B cell (primary cell): Measurements from ENCODE around the gene EGFL8. TPM values are rescaled to one million over a fixed set of nuclear protein-coding genes. Genes with fewer than 3 reads are reported as not detected.

Experiments
- ATAC-seq: fragments of 200-7000 bp; cut with Tn5 transposase; one replicate; pipeline ENCODE4 v1.10.0; 2021; ENCODE audit warnings: low read depth, mild to moderate bottlenecking, moderate number of reproducible peaks, moderate library complexity
- CTCF ChIA-PET: fragments of 350-600 bp; sonication (Branson Sonifier 250); formaldehyde crosslinking; loops from one replicate; lab custom pipeline; 2021; ENCODE audit warnings: antibody characterized with exemption, inconsistent platforms; lab: Charles Lee
- POLR2A ChIA-PET: fragments of 350-600 bp; sonication (Branson Sonifier 250); formaldehyde crosslinking; loops from one replicate; lab custom pipeline; 2021; ENCODE audit warnings: antibody characterized with exemption; lab: Charles Lee
- DNase-seq: peaks from one replicate; pipeline ENCODE4 v3.0.0; 2013
- H2AFZ ChIP-seq: 2 replicates; pipeline ENCODE4 v1.6.1; 2012; ENCODE audit warnings: mild to moderate bottlenecking, low read depth, low read length; ENCODE audit not compliant: insufficient read depth, poor library complexity, severe bottlenecking
- H3K27ac ChIP-seq, 2 donors: 1 replicate in 1 of 2; 2 replicates in 1 of 2; pipeline ENCODE4 v1.5.1; 2012 to 2013; ENCODE audit warnings: low read length in 2 of 2, mild to moderate bottlenecking in 2 of 2, moderate library complexity in 1 of 2
- H3K27me3 ChIP-seq, 4 experiments: fragments of 200-600 bp in 1 of 4; sonication (generic) in 1 of 4; replicated peaks in 1 of 4; 1 replicate in 2 of 4; 2 replicates in 2 of 4; pipeline versions ENCODE4 v1.6.1 to v1.7.0; 2013 to 2016; ENCODE audit warnings: low read length in 3 of 4, mild to moderate bottlenecking in 2 of 4, mixed read lengths in 1 of 4, moderate library complexity in 1 of 4; ENCODE audit not compliant: insufficient read depth in 4 of 4, control insufficient read depth in 3 of 4; ENCODE audit errors: control extremely low read depth in 1 of 4
- H3K36me3 ChIP-seq, 2 experiments: replicated peaks in 1 of 2; 1 replicate in 1 of 2; 2 replicates in 1 of 2; pipeline versions ENCODE4 v1.6.1 to v1.7.1; 2013; ENCODE audit warnings: low read length in 1 of 2; ENCODE audit not compliant: insufficient read depth in 2 of 2, control insufficient read depth in 1 of 2; ENCODE audit errors: control extremely low read depth in 1 of 2, extremely low read depth in 1 of 2
- H3K4me1 ChIP-seq, 2 donors: fragments of 200-600 bp in 1 of 2; sonication (generic) in 1 of 2; 1 replicate in 1 of 2; 2 replicates in 1 of 2; pipeline versions ENCODE4 v1.5.1 to v1.6.1; 2013 to 2017; ENCODE audit warnings: low read length in 2 of 2; ENCODE audit not compliant: control insufficient read depth in 2 of 2, insufficient read depth in 2 of 2
- H3K4me2 ChIP-seq: replicated peaks from 2 replicates; pipeline ENCODE3; 2012; ENCODE audit warnings: mild to moderate bottlenecking, low read depth, low read length; ENCODE audit not compliant: poor library complexity, severe bottlenecking
- H3K4me3 ChIP-seq, 5 experiments: fragments of 200-600 bp in 1 of 5; sonication (generic) in 1 of 5; 1 replicate in 3 of 5; 2 replicates in 2 of 5; pipeline versions ENCODE4 v1.5.1 to v1.7.0; 2011 to 2016; ENCODE audit warnings: low read length in 4 of 5, mild to moderate bottlenecking in 4 of 5, low read depth in 2 of 5, control low read depth in 1 of 5, moderate library complexity in 1 of 5; ENCODE audit not compliant: insufficient read depth in 1 of 5; ENCODE audit errors: control extremely low read depth in 1 of 5, extremely low read depth in 1 of 5
- H3K79me2 ChIP-seq: fragments of 200-600 bp; sonication (generic); one replicate; pipeline ENCODE4 v1.6.0; 2016; ENCODE audit warnings: low read length; ENCODE audit not compliant: control insufficient read depth, insufficient read depth
- H3K9ac ChIP-seq: fragments of 200-600 bp; sonication (generic); 2 replicates; pipeline ENCODE4 v1.6.1; 2017; ENCODE audit warnings: mild to moderate bottlenecking, low read length, moderate library complexity
- H3K9me3 ChIP-seq, 3 donors: one replicate each; pipeline versions ENCODE4 v1.6.1 to v1.7.1; 2013; ENCODE audit warnings: low read length in 2 of 3; ENCODE audit not compliant: control insufficient read depth in 2 of 3, insufficient read depth in 1 of 3; ENCODE audit errors: control extremely low read depth in 1 of 3
- H4K20me1 ChIP-seq: 2 replicates; pipeline ENCODE4 v1.6.0; 2012; ENCODE audit warnings: mild to moderate bottlenecking, low read length; ENCODE audit not compliant: insufficient read depth, control insufficient read depth, poor library complexity, severe bottlenecking
- H3K27ac Mint-ChIP-seq: one replicate; pipeline ENCODE4 v1.8.0; 2021; ENCODE audit warnings: mixed read lengths
- H3K27me3 Mint-ChIP-seq: one replicate; pipeline ENCODE4 v1.8.0; 2021; ENCODE audit warnings: mixed read lengths
- H3K4me1 Mint-ChIP-seq: one replicate; pipeline ENCODE4 v1.8.0; 2021; ENCODE audit warnings: mixed read lengths
- H3K4me3 Mint-ChIP-seq: one replicate; pipeline ENCODE4 v1.8.0; 2021; ENCODE audit warnings: mixed read lengths
- H3K9me3 Mint-ChIP-seq: one replicate; pipeline ENCODE4 v1.8.0; 2022; ENCODE audit warnings: mixed read lengths; ENCODE audit not compliant: insufficient read depth
- EZH2 ChIP-seq: IDR thresholded peaks from 2 replicates; pipeline ENCODE4 v1.6.1; 2012; ENCODE audit warnings: borderline replicate concordance, low read depth, mild to moderate bottlenecking, moderate library complexity, low read length; ENCODE audit not compliant: insufficient read depth, poor library complexity, severe bottlenecking
- WGBS: methylation state at CpG from one replicate; pipeline ENCODE4 v1.1.5; 2013; ENCODE audit warnings: missing lambda C conversion rate; ENCODE audit not compliant: insufficient coverage; 5-methylcytosine and 5-hydroxymethylcytosine counted together
- intact Hi-C: fragments of 100-400 bp; cut with micrococcal nuclease; formaldehyde crosslinking; loops from one replicate; pipeline ENCODE4 v1.10.0; 2022
- polyA plus RNA-seq: library from polyadenylated mRNA; depleted of rRNA; stranded (reverse); fragments of >200 nt; gene quantifications from 2 replicates; pipeline ENCODE4 v1.2.3, GENCODE V29; 2012
- total RNA-seq, 2 donors: library from RNA; stranded (reverse); fragments of 120-200 nt in 1 of 2; gene quantifications; 1 replicate in 1 of 2; 2 replicates in 1 of 2; pipeline versions ENCODE4 v1.2.3 to v1.2.4, GENCODE V29; 2013 to 2022
- TF ChIP-seq, protein P1 (sequence below): fragments of 200-600 bp; IDR thresholded peaks from one replicate; pipeline ENCODE4 v1.8.0; 2022; ENCODE audit warnings: antibody characterized with exemption, mild to moderate bottlenecking

Gene EGFL8
- total and polyA plus RNA-seq, 2 donors (not counting 1 experiment from before 2014, with no cell fraction given): 0.91 to 3.9 TPM

DNA sequence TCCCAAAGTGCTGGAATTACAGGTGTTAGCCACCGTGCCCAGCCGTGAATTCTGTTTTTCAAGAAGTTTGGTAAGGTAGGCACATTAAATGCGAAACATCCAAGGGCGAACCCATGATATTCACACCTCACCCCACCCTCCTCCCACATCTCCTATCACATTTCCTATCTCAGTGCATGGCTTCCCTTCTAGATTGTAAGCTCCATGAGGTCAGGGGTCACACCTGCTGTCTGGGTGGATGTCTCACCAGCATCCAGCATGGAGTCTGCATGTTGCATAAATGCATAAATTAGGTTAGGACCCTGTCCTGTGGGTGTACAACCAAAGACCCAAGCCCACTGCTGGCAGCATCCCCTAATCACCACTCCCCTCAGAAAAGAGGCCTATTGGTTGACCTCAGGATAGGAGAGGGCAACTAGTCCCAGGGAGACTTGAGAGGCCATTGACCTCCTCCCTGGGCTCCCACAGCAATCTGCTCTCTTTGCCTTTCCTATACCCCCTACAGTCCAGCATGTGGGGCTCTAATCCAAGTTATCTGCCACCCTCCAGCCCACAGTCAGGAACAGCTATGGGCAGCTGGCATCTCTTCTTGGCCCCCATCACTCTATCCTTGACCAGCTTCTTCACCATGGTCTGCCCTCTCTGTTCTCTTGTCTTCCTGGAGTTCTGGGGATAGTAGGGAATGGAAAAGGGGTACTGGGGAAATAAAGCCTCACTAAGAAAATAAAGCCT, 16.8 kb upstream of the EGFL8 start:
- H3K27ac ChIP-seq: no peak overlapping the region
- intact Hi-C loops: no loop called here
- H4K20me1 ChIP-seq: no peaks in the 10 kb centered on the region
- ATAC-seq: no peak
- 100% methylated on average over 2 of the region's 4 CpGs for WGBS
- TF ChIP-seq EZH2: no peak
- TF ChIP-seq, protein P1, sequence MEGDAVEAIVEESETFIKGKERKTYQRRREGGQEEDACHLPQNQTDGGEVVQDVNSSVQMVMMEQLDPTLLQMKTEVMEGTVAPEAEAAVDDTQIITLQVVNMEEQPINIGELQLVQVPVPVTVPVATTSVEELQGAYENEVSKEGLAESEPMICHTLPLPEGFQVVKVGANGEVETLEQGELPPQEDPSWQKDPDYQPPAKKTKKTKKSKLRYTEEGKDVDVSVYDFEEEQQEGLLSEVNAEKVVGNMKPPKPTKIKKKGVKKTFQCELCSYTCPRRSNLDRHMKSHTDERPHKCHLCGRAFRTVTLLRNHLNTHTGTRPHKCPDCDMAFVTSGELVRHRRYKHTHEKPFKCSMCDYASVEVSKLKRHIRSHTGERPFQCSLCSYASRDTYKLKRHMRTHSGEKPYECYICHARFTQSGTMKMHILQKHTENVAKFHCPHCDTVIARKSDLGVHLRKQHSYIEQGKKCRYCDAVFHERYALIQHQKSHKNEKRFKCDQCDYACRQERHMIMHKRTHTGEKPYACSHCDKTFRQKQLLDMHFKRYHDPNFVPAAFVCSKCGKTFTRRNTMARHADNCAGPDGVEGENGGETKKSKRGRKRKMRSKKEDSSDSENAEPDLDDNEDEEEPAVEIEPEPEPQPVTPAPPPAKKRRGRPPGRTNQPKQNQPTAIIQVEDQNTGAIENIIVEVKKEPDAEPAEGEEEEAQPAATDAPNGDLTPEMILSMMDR: no peak
- H3K79me2 ChIP-seq: no peaks in the 10 kb centered on the region
- no peak overlapping the region for H2AFZ ChIP-seq
- CTCF ChIA-PET: no interaction called here
- peaks cover 0 to 16% (median 3%) of the 10 kb centered on the region in 3 donors for H3K9me3 ChIP-seq
- peaks cover 0 to 50% (median 27%) of the 10 kb centered on the region in 4 experiments for H3K27me3 ChIP-seq
- no peak overlapping the region for H3K4me3 ChIP-seq
- H3K27ac Mint-ChIP-seq: no peak overlapping the region
- POLR2A ChIA-PET: no interaction called here
- no peaks in the 10 kb centered on the region for H3K9me3 Mint-ChIP-seq
- H3K27me3 Mint-ChIP-seq: peaks cover 57% of the 10 kb centered on the region
- DNase-seq: no peak
- no peak overlapping the region for H3K4me2 ChIP-seq
- peaks cover 30% of the 10 kb centered on the region for H3K4me1 Mint-ChIP-seq
- no peak overlapping the region for H3K9ac ChIP-seq
- H3K4me3 Mint-ChIP-seq: no peak overlapping the region
- H3K4me1 ChIP-seq: peaks cover 15 to 22% of the 10 kb centered on the region in 2 donors
- no peaks in the 10 kb centered on the region for H3K36me3 ChIP-seq
